NCI-H146 (cell line): ENCODE measurements around the gene MYBPHL.

Experiments used
- DNase-seq: peaks from one replicate; lab custom pipeline; 2025; lab: John Stamatoyannopoulos, UW

Gene MYBPHL, protein sequence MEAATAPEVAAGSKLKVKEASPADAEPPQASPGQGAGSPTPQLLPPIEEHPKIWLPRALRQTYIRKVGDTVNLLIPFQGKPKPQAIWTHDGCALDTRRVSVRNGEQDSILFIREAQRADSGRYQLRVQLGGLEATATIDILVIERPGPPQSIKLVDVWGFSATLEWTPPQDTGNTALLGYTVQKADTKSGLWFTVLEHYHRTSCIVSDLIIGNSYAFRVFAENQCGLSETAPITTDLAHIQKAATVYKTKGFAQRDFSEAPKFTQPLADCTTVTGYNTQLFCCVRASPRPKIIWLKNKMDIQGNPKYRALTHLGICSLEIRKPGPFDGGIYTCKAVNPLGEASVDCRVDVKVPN

GRCh38 chr1:109306832-109307273 is at the start of gene MYBPHL:
Gene MYBPHL, minus strand, starts transcription at chr1:109307011. Its CDS starts 20 bp downstream, at chr1:109306991.
- DNase-seq: no peak

DNA sequence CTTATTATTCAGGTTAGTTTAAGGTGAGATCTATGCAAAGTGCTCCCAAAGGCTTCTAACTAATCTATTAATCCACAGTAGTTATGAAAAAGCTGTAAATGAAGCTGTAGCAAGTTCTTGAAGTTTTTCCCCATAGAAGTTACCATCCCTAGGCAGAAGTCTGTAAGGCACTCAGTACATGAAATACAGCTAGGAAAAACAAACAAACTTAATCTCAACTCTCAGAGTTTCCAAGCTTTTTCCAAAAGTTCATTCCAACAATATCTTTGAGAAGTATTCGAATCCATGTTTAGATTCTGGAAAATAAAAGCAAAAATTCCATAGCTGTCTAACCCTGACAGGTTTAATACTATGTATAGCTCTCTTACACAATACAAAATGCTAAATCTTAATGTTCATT is 49.7 kb upstream of the MYBPHL start:
- no peak for DNase-seq

- no peak for DNase-seq
Observed at GRCh38 chr1:109354929-109355328, 48.1 kb upstream of the MYBPHL start.

GRCh38 chr1:109351457-109351856 is 44.6 kb upstream of the MYBPHL start:
- DNase-seq: no peak

- DNase-seq: no peak
Observed at GRCh38 chr1:109350655-109351054, 43.8 kb upstream of the MYBPHL start.

GRCh38 chr1:109350182-109350581 is 43.4 kb upstream of the MYBPHL start:
- no peak for DNase-seq

DNA sequence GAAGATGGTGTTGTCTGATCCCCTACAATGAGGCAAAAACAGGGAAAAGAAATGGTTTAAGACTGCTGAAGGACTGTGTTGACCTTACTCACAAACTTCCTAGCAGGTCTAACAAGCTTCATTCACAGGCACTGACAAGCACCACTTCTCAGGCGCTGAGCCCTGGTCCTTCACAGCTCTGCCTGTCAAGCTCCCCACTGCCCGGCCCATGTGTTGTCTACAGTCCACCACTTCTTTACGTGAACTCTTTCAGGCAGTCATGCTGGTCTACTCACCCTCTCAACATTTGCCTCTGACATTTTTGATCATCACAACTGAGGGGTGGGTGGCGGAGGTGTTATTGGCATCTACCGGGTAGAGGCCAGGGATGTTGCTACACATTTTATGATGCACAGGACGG is 40.7 kb upstream of the MYBPHL start:
- DNase-seq: no peak

DNA sequence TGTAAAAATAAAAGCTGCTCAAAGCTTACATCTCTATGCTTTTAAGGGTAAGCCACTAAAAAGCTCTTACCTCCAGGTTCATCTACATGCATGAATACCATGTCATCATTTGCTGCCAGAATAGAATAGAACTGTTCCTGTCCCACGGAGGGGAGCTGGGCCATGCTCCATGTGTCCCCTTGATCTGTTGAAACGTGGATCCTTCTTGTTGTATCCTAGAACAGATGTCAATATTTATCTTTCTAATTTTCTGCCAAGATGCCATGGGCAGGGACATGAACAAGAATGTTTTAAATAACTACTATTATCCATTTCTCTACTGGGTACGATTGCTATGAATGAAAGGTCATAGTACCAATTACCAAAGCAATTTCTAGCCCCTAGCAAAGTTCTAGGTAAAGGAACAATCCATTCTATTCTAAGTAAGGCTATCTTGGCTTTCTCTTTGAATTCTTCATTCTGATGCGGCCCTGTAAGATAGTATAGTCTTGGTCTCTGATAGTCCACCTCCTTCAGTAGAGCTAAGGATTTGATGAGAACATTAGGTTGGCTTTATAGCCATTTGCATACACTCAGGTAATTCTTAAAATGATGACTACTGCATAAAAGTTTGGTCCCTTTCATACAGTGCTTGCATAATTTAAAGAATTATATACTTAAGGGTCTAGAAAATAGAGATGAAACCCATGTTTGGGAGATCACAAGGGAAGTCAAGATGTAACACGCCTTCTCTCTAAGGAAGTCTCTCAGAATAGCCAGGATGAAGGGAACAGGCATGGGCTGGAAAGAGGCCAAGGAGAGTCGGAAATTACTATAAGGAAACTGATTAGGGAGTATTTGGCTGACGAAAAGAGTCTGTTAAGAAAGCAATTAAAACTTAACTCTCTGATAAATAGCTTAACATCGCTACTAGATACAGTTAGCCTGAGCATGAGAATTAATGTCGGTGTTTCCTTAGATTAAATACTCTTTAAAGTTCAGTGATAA is 35.4 kb upstream of the MYBPHL start:
- no peak for DNase-seq

DNA sequence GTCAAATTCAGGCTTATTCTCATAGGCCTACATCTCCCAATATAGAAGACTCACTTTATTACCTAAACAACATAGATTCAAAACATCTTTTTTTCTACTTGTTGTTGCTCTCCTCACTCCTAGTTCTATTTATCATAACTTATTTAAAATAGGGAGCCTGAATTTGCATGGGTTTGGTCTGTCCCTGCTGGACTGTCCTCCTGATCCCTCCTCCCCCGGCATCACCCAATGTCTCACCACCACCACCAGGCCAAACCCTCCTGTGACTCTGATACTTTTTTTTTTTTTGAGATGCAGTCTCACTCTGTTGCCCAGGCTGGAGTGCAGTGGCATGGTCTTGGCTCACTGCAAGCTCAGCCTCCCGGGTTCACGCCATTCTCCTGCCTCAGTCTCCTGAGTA is 31.8 kb upstream of the MYBPHL start:
- DNase-seq: no peak

DNA sequence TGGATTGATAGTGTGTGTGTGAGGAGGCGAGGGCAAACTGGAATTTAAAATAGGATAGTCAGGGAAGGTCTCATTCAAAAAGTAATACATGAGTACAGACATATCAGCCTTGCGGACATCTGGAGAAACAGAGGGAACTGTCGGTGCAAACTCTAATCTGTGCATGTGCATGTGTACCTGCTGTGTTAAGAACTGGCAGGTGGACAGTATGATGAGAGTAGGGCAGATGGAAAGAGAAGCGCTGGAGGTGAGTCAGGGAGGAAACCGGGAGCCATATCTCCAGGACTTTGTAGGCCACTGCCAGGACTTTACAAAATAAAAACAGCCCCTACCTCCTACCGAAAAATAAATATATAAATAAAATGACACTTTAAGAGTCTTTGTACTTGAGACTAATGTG is 31.3 kb upstream of the MYBPHL start:
- DNase-seq: no peak

- no peak for DNase-seq
Observed at GRCh38 chr1:109335091-109335490, 28.3 kb upstream of the MYBPHL start.

DNA sequence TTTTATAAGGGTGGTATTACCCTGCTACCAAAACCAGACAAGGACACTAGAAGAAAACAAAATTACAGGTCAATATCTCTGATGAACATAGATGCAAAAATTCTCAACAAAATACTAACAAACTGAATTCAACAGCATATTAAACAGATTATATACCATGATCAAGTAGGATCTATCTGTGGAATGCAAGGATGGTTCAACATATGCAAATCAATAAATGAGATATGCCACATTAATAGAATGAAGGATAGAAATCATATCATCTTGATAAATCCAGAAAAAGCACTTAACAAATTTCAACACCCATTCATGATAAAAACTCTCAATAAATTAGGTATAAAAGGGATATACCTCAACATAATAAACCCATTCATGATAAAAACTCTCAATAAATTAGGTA is 24.3 kb upstream of the MYBPHL start:
- no peak for DNase-seq

DNA sequence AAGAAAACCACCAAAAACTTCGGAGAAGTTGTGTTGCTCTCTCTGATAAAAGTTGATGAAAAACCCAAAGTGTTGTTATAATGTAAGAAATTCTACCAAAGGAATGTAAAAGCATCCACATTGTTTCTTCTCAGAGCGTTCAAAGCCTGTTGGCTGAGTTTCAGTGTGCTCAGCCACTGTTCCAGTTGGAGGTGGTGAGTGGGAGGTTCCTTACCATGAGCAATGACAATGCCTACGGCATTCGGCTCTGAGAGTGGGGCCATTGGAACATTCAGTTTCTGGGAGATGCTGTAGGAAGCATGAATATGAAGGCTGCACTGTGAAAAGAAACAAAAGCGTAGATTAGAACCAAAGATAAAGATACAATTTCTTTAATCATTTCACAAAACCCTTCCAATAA is 20.5 kb upstream of the MYBPHL start:
- DNase-seq: no peak

GRCh38 chr1:109322974-109323373 is 16.2 kb upstream of the MYBPHL start:
- no peak for DNase-seq

DNA sequence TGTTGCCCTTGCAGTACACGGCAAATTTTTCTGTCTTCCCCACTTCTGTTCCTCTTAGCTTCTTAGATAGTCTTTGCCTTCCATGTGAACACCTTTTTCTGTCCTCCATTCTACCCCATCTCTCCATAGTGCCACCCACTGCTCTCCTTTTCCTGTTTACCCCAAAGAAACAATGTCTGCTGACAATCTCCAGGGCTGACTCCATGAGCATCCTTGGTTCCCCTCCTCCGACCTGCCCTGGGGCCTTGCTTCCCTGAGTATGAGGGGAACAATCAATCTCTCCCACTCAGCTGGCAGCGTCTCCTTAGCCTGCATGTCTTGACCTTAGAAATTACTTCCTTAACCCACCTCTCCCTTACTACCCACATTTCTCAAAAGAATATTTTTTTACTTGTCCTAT is 12.3 kb upstream of the MYBPHL start:
- no peak for DNase-seq

- no peak for DNase-seq
Observed at GRCh38 chr1:109316506-109316905, 9.7 kb upstream of the MYBPHL start.

DNA sequence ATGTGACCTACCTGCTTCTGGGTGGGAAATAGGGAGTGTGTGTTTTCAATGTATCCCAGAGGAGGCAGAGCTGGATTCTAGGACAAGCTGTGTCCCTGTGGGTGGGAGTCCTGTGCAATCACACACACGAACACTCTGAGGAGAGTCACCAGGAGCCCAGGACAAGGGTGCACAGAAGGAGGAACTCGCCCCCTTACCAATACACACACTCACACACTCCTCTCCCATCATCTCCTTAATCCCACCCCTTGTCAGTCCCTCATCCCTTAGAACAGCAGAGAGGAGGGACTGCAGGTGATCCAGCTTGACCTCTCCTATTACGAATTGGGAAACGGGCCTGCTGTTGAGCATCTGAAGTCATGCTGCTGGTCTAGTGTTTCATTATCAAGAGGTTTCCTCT is 8.5 kb upstream of the MYBPHL start:
- DNase-seq: no peak

DNA sequence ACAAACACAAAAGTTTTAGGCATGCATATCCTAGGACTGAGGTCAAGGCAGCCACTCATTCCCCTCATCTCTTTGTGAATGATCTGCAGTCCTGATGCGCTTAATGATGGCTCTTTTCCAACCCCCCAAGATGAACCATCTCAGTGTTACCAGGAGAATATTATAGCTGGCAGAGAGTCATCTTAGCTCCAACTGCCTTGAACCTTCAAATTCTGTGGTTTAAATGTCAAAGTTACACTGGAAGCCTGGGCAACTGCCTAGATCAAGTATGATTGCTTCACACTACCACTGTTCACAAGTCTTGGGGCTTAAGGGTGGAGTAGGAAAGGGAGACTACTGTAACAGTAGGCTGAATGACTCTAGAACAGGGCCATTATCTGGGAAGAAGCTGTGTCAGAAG is 8.0 kb upstream of the MYBPHL start:
- no peak for DNase-seq

GRCh38 chr1:109312978-109313775 is 6.4 kb upstream of the MYBPHL start:
- DNase-seq: no peak

DNA sequence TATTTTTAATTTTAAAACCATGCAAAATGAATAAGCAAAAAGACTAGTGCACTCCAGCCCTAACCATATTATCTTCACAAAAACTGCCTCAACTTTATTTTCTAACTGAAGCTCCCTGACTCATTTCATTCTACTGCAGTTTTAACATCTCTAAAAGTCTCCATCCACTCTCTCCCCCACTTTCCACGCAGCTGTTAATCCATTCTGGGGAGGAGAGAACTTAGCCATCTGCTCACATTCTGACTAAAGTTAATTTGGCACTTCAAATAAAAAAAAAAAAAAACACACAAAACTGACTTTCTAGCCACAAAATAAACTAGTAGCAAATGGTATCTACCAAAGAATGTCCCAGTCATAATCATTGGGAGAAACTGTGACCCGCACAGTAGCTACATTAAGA is 5.4 kb upstream of the MYBPHL start:
- DNase-seq: no peak

DNA sequence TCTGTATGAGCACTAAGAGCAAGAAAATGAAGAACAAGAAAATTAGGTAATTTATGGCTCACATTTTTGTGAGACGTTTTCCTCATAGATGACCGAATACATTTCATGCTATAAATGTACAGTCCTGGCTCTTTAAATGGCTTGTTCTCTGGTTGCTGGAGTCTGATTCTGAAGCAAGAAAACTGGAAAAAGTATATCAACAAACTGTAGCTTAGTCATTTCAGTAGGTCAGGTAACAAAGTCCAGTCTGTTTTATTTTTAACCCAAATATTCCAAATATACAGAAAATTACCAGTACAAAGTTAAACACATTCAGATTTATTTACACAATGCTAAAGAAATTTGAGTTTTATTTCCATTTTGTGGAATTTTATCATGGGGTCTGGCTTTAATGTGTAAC is 2.5 kb upstream of the MYBPHL start:
- no peak for DNase-seq
